Measurements from ENCODE around the gene CMTM1.

DNA sequence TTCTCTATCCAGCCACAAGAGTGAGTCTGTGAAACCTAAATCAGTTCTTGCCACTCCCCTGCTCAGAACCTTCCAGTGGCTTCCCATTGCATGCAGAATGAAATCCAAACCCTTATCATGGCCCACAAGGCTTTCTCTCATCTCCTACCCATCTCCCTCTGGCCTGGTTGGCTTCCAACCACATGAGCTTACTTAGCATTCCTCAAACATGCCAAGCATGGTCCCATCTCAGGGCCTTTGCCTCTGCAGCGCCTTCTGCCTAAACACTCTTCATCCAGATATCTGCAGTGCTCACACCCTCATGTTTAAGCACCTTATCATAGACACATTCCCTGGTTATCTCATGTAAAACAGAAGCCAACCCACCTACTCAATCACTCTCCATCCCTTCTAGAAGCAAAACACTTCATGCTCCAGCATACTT, 31.9 kb upstream of the CMTM1 start:
- TF ChIP-seq OSR1 (CRISPR knock-in tag; IDR thresholded peaks at IDR 0.05) (no peak), BACH2 (CRISPR knock-in tag; IDR thresholded peaks at IDR 0.05; ENCODE audit: borderline replicate concordance) (no peak), ISL1 (CRISPR knock-in tag; IDR thresholded peaks at IDR 0.05) (no peak)
